HG03103 (cell line): ENCODE data around the gene ABCG2.
"Not testable (repeated sequence)": the region's sequence is repeated elsewhere in the genome, so short reads cannot be mapped to it uniquely, and the experiment has no call there.

Experiments
- ATAC-seq: cut with Tn5 transposase; IDR thresholded peaks from one replicate; pipeline ENCODE4 v1.9.1; 2021; ENCODE audit warnings: low read depth; ENCODE audit not compliant: unreplicated experiment

The ABCG2 gene

DNA sequence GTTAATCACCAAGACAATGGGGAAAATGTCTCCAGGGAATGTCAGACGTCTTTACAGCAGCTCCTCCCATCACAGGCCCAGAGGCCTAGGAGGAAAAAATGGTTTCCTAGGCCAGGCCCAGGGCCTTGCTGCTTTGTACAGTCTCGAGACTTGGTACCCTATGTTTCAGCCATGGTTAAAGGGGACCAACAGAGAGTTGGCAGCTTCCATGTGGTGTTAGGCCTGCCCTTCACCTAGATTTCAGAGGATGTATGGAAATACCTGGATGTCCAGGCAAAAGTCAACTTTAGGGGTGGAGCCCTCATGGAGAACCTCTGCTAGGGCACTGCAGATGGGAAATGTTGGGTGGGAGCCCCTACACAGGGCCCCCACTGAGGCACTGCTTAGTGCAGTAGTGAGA, 38.5 kb downstream of the ABCG2 start:
- no peak for ATAC-seq

DNA sequence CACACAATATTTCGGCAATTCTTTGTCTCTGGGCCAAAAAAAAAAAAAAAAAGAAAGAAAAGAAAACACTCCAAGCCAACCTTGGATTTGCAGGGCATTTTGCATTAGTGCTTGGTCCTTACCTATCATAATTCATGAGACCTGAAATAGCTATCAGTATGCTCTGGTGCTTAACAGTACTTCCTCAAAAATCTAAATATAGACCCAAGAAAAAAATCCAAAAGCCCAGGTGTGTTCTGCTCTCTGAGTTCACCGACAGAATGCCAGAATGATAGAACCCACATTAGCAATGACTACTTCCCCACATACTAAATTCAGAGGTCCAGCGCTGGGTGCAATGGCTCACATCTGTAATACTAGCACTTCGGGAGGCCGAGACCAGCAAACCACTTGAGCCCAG, 42.9 kb downstream of the ABCG2 start:
- no peak for ATAC-seq

DNA sequence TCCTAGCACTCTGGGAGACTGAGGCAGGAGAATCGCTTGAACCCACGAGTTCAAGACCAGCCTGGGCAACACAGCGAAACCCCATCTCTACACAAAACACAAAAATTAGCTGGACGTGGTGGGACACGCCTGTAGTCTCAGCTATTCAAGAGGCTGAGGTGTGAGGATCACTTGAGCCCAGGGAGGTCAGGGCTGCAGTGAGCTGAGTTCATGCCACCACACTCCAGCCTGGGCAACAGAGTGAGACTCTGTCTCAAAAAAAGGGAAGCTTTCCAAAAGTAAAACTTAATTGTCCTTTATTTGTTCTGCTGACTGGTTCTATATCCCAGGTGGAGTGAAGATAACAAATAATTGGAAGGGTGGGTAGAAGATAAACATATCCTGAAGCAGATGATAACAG, 45.6 kb downstream of the ABCG2 start:
- no peak for ATAC-seq

DNA sequence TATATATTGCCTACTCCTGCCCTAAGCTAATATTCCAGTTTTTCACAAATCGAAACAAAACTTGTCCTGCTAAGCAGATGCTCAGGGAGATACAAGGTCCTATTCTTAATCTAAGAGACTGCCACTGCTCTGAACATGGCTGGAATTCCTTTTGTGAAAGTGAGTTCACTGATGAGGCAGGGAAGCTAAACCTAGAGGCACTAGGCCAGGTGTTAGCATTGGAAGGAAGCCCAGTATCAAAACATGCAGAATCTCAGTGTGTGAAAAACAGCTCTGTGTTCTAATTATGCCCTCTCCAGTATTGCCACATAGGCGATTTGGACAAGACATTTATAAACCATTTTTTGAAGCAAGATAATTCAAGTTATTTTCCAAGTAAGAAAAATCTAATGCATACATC, 47.6 kb downstream of the ABCG2 start:
- no peak for ATAC-seq

DNA sequence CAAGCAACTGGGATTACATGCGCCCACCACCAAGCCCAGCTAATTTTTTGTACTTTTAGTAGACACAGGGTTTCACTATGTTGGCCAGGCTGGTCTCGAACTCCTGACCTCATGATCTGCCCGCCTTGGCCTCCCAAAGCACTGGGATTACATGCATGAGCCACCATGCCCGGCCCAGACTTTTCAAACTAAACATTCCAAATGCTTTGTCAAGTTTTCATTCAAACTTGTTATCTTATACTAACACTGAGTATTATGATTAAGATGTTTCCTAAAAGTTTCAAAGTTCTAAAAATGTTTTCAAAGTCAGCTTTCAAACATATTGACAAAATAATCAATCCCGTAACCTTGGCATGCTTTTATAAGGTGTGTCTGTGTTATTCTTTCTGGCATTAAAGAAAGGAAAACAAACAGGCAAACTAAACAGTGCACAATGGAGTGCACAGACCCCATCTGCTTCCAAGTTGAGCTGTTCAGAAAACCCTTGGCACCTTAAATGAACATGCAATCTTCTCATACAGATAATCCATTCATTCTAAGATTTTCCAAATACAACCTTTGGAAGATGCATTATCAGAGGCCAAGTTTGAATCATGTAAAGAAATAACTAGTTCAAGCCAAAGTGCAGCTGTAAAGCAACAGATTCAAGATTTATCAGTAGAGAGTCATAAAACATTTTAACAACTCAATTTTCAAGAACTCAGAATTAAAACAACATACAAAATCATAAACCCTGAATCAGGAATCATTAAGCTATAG, 49.1 kb downstream of the ABCG2 start:
- no peak for ATAC-seq

DNA sequence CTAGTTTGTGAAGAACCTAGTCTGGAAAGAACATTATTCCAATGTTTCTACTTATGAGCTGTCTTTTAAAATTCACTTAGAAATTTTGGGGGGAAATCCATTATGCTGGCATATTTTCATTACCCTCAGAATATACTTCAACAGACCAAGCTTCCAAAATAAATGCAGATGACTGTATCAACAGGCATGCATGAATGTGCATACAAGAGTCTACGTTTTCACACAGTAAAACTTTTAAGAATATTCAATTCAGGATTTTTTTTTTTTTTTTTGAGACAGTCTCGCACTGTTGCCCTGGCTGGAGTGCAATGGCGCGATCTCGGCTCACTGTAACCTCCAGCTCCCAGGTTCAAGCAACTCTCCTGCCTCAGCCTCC, 49.7 kb downstream of the ABCG2 start:
- ATAC-seq, result no peak

DNA sequence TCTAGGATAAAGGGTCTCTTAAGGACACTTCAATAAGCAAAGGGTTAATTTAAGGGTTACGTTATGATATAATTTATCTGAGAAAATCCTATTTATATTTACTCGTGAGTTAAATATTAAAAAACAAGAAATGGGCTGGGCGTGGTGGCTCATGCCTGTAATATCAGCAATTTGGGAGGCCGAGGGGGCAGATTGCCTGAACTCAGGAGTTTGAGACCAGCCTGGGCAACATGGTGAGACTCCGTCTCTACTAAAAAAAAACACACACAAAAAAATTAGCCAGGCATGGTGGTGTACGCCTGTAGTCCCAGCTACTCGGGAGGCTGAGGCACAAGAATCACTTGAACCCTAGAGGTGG, 50.4 kb downstream of the ABCG2 start:
- ATAC-seq, result not testable (repeated sequence)

DNA sequence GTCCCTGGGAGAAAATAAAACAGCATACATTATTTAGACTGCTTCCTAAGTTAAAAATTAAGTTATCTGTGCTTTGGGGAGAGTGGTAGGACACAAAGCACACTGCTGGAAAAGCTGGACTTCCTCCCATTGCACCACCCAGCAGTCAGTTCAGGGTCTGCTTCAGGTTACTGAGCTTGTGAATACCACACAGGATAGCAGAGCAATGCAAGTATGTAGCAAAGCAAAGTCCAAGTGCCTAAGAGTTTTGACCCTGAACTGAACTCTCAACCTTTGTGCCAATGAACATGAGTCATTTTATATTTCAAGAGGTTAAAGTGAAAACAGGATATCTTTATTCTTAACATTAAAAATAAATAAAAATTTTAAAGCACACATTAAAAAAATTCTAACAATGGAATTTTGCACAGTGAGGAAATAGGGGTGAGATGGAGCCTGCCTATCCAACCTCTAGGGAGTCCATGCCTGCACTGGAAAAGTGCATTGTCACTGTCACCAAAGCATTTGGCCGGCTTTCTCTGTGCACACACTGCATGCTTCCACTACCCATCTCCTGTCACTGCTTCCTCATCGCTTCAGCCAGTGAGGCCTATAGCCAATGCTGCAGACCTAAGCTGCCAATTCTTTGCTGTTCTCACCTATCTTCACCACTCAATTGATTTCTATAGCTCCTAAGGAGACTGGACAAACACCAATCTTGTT, 50.9 kb downstream of the ABCG2 start:
- no peak for ATAC-seq

DNA sequence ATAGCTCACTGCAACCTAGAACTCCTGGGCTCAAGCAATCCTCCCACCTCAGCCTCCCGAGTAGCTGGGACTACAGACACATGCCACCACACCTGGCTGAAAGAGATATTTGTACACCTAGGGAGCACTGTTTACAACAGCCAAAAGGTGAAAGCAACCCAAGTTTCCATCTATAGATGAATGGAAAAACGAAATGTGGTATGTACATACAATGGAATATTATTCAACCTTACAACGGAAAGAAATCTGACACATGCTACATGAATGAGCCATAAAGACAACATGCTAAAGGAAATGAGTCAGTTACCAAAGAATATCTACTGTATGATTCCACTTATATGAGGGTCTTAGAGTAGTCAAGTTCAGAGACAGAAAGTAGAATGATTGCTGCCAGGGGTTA, 52.2 kb downstream of the ABCG2 start:
- ATAC-seq, result no peak

DNA sequence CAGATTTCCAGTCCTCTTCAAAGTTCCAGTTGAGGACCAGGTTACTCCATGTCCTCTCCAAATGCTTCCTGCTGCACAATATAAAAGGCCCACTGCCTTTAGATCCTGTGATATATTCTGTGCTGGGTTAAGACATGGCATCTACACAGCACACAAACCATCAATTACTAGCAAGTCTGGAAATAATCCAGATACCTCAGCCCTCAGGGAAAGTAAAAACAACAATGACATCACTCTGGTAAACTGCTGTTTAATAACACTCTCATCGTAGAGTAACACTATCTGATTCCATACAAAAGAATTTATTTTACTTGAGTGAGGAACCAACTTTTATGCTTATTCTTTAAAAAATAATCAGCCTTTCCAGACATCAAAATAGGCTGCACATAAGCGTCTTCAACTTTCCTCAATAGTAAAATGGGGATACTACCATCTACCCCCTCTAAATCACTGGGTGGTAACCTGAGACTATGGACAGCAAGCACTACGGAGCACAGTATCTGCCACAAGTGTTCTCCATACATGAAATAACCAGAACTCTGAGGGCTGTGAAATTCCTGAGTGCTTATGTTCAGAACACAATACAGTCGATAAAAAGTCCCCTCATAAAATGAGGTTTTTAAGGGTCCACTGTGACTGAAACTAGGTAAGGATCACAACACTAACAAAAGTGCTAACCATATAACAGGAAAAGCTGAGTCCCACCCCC, 53.4 kb downstream of the ABCG2 start:
- no peak for ATAC-seq

DNA sequence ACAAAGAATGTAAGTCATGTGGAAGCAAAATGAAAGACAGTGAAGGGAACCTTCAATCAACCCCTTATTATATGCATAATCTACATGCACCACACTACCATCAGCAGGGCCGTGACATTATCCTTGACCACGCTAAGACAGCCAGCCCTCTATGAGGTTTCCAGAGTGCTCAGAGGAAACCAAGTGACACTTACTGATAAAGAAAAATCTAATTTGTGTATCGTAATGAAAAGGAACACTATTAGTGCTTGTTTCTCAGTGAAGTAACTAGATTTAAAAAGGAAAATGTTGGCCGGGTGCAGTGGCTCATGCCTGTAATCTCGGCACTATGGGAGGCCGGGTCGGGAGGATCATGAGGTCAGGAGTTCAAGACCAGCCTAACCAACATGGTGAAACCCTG, 56.4 kb downstream of the ABCG2 start:
- no peak for ATAC-seq

DNA sequence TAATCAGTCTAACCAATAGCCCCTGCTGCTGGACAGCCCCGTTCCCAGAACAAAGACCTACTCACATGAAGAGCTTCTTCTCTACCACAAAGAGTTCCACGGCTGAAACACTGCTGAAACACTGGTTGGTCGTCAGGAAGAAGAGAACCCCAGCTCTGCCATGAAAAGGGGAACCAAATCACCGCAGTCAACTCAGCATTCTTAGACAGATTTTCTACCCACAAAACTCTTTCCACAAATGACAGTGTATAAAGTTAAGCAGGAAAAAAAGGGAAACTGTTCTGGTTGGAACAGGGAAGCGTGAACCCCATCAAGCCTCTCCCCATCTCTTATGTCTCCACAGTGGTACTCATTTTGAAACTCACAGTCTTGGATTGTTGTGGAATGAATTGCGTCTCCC, 57.3 kb downstream of the ABCG2 start:
- no peak for ATAC-seq

DNA sequence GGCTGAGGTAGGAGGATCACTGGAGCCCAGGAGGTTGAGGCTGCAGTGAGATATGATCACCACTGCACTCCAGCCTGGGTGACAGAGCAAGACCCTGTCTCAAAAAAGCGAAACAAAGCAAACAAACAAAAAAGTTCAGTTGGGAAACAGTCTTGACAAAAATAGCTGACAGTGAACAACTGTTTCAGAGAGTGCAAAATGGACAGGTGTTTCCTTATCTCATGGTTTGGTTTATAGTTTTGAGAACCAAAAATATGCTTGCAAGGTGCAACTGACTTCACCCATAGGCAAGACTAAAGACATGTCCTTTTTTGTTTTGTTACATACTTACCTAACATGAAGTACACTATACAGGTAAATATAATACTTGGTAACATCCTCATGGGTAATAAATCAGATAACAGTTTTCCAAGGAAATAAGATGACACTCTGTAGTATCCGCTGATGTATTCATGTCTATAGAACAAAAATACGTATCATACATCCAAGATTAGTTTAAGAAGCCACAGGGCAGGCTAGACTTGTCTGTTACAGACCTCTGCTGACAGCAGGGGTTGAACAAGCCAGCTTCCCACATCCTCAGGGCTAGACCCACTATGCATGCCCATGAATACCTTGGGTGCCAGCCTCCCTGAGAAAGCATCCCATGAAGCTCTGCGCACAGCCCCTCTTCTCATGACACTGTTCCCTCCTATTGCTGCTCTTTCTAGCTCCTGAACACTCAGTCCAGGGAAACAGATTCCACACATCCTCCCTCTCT, 59.3 kb downstream of the ABCG2 start:
- no peak for ATAC-seq

DNA sequence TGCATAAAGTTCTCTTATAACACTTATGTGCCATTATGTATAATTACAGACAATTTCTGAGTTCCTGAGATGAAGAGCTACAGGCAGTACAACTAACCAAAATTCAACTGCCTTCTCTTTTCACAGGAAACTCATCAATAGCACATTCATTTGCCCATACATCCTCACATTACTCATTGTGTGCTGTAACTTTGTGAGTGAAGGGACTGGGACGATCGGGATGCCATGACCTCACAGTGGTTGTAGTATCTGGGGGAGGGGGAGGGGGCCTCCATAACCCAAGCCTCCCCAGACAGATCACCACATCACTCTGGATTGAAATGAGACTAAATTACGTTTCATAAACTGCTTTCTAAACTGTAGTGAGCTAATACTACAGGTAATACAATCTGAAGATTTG, 60.7 kb downstream of the ABCG2 start:
- no peak for ATAC-seq

DNA sequence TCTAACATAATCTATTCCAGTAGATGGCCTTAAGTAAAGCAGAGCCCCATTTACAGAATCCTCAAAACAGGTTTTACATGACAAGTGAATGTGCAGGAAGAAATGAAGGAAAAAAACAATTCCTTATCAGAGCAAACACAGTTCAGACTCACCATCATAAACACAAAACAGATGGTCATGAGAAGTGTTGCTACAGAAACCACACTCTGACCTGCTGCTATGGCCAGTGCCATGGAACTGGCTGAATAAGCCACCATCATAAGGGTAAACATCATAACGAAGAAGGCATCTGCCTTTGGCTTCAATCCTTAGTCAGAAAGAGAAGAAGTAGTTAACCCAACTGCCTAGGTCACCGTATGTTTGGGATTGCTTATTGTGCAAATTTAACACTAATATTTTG, 61.1 kb downstream of the ABCG2 start:
- ATAC-seq, result no peak

DNA sequence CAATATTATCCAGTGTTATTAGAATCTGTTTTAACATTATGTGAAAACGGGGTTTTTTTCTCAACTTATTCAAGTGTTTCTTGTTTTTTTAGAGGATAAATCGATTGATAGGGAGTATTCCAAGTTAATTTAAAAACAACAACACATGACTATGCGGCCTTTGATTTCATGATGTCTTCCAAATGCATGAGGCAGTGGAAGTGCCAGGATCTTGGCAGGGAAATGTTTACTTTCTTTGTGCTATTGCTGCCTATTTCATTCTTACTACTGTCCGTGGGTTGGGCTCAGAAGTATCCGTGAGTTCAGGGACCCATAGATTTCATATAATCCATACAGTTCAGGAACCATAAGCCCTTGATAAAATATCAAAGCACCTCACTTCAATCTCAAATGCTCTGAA, 64.6 kb downstream of the ABCG2 start:
- ATAC-seq, result no peak

DNA sequence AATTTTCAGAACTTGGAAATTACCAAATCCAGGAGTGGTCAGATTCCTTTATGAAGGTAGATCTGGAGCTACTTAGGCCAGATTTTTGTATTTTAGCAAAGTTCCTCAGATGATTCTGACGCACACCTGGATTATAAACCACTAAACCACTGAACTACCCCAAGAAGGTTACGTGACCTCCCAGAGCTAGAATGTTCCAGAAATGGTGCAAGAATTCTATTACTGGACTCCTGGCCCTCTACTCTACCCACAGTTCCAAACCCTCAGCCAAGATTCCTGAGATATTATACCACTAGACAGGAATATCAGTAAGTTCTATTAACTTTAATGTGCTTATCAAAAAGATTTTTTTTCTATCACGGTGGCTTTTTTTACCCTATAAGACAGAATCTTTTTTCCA, 67.1 kb downstream of the ABCG2 start:
- no peak for ATAC-seq

DNA sequence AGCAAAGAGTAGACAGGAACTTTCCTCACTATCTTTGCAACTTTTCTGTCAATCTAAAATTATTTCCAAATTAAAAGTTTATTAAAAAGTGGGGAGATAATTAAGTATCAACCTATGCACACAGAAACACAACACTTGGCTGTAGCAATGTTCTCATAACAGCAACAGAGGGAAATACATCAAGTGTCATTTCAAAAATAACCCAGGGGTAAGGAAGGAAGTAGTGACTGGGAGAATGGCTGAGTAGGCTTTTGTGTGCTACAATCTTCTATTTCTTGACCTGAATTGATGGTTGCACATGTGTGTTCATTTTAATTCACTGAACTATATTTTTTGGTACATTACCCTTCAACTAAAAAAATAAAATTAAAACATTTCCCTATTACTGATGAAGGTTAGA, 67.5 kb downstream of the ABCG2 start:
- no peak for ATAC-seq

DNA sequence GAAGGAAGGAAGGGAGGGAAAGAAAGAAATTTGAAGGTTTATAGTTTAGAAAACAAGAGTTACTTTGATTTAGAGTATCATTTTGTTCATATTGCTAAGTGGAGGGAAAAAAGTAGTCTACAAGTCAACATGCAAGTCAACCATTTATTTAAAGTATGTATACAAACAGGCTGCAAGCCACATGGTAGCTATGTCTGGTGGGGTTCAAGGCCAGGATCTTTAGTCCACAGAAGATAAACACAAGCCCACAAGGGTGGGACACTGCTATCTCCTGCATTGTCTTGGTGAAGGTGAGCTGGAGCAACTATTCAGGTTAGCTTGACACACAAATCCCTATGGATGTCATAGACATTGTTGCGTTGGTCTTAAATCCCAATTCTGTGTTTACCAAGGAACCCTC, 71.4 kb downstream of the ABCG2 start:
- ATAC-seq, result no peak

DNA sequence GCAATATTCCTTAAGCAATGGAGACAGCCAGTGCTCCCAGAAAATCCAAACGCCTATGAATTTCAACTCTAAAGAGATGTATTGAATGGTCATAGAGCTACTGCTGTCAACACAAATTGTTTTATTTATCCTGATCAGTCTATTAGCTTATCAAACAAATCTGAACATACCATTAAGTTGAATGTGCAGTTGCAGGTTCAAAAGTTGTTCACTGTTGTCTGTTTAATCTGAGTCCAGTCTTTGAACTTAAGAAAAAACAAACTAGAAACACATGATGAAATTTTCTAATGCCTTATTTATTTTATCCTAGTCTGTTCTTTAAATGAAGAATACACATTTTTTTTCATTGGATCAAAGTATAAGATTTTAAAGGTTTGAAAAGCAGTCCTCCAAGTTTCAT, 77.8 kb downstream of the ABCG2 start:
- no peak for ATAC-seq

DNA sequence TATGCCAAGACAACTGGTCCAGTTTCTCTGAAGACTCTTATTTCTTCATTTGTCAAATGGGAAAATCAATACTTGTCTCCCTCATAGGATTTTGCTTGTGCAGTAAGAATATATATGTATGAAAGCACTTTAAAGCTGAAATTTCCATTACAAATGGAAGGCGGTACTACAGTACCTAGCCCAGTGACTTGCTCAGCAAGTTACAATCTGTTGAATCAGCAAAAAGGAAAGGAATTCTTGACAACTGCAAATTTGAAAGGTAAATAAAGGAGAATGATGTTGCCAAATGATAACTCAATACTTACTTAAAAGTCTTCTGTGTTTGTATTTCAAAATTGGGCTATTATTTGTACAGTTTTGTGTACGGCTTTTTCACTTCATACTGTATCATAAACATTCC, 79.9 kb downstream of the ABCG2 start:
- no peak for ATAC-seq
